HEK293T (cell line): ENCODE measurements around the gene CYP2A6.
A peak's percentile ranks its signal among the peaks of the same experiment; 100 is the strongest.

Experiments
- CTCF ChIA-PET: fragments of 350-600 bp; formaldehyde crosslinking; extraction: SDS; loops from one replicate; lab custom pipeline; 2021; ENCODE audit warnings: antibody characterized with exemption, inconsistent platforms; lab: Yijun Ruan, JAX
- POLR2A ChIA-PET: fragments of 350-600 bp; formaldehyde crosslinking; extraction: SDS; loops from one replicate; lab custom pipeline; 2020; ENCODE audit warnings: antibody characterized with exemption, inconsistent platforms; lab: Yijun Ruan, JAX
- DNase-seq: peaks from one replicate; pipeline ENCODE4 v3.0.0; 2012; ENCODE audit warnings: mixed read lengths; ENCODE audit errors: extremely low spot score
- ARNT ChIP-seq: fragments of 450-650 bp; IDR thresholded peaks from 2 replicates; pipeline ENCODE4 v1.6.1; 2017; ENCODE audit warnings: mild to moderate bottlenecking
- BHLHE40 ChIP-seq: fragments of 450-650 bp; IDR thresholded peaks from 2 replicates; pipeline ENCODE4 v1.6.1; 2016; ENCODE audit warnings: mild to moderate bottlenecking, moderate library complexity, borderline replicate concordance
- CTBP1 ChIP-seq: fragments of 450-650 bp; IDR thresholded peaks from 2 replicates; pipeline ENCODE4 v1.6.1; 2016; ENCODE audit warnings: borderline replicate concordance
- ELF4 ChIP-seq: fragments of 450-650 bp; IDR thresholded peaks from 2 replicates; pipeline ENCODE4 v1.6.1; 2017; ENCODE audit warnings: antibody characterized with exemption
- FOXA1 ChIP-seq: fragments of 450-650 bp; IDR thresholded peaks from 2 replicates; pipeline ENCODE4 v1.6.1; 2016; ENCODE audit warnings: mild to moderate bottlenecking
- FOXK2 ChIP-seq: fragments of 450-650 bp; IDR thresholded peaks from 2 replicates; pipeline ENCODE4 v1.6.1; 2016; ENCODE audit warnings: mild to moderate bottlenecking
- FOXM1 ChIP-seq: fragments of 450-650 bp; IDR thresholded peaks from 2 replicates; pipeline ENCODE4 v1.6.1; 2017; ENCODE audit warnings: mild to moderate bottlenecking, borderline replicate concordance
- HDGF ChIP-seq: fragments of 450-650 bp; IDR thresholded peaks from 2 replicates; pipeline ENCODE4 v1.6.1; 2017; ENCODE audit warnings: antibody characterized with exemption, borderline replicate concordance
- L3MBTL2 ChIP-seq: fragments of 450-650 bp; conservative IDR thresholded peaks from 2 replicates; pipeline ENCODE4 v1.6.1; 2016; ENCODE audit warnings: mild to moderate bottlenecking
- LEF1 ChIP-seq: fragments of 450-650 bp; IDR thresholded peaks from 2 replicates; pipeline ENCODE4 v1.6.1; 2017; ENCODE audit warnings: mild to moderate bottlenecking, borderline replicate concordance
- NFRKB ChIP-seq: fragments of 450-650 bp; IDR thresholded peaks from 2 replicates; pipeline ENCODE4 v1.6.1; 2016; ENCODE audit warnings: mild to moderate bottlenecking, moderate library complexity
- PKNOX1 ChIP-seq: fragments of 450-650 bp; IDR thresholded peaks from 2 replicates; pipeline ENCODE4 v1.6.1; 2016
- SP1 ChIP-seq: fragments of 450-650 bp; IDR thresholded peaks from 2 replicates; pipeline ENCODE4 v1.6.1; 2017
- SUZ12 ChIP-seq: fragments of 450-650 bp; IDR thresholded peaks from 2 replicates; pipeline ENCODE4 v1.6.1; 2016; ENCODE audit warnings: mild to moderate bottlenecking
- TARDBP ChIP-seq: fragments of 450-650 bp; IDR thresholded peaks from 2 replicates; pipeline ENCODE4 v1.6.1; 2016
- ZNF384 ChIP-seq: fragments of 450-650 bp; IDR thresholded peaks from 2 replicates; pipeline ENCODE4 v1.6.1; 2016

The CYP2A6 gene

GRCh38 chr19:40800997-40801377 lies 49.3 kb downstream of the CYP2A6 start:
- no peak for DNase-seq
- ChIA-PET POLR2A (interaction anchor here (5.2 kb wide), 1 partner anchor 51 kb away, joined by 32 read pairs; the partner anchor contains the start of genes ACTMAP and SNRPA), CTCF (interaction anchor here (0.6 kb wide), 1 partner anchor 325 kb away, joined by 5 read pairs; no protein-coding TSS in a partner anchor)
- TF ChIP-seq PKNOX1 (no peak), ZNF384 (no peak), ARNT (no peak), L3MBTL2 (no peak), SUZ12 (no peak), SP1 (no peak), TARDBP (no peak), BHLHE40 (no peak), FOXK2 (no peak), CTBP1 (no peak), NFRKB (no peak), ELF4 (no peak), HDGF (no peak), LEF1 (no peak)

- TF ChIP-seq L3MBTL2 (no peak), SP1 (no peak), ARNT (no peak), SUZ12 (no peak), FOXK2 (no peak), TARDBP (no peak), ZNF384 (no peak)
- ChIA-PET POLR2A (interaction anchor here (5.2 kb wide), 1 partner anchor 51 kb away, joined by 32 read pairs; the partner anchor contains the start of genes ACTMAP and SNRPA), CTCF (no interaction called here)
- DNase-seq = no peak
Measured at GRCh38 chr19:40800339-40800996, 49.8 kb downstream of the CYP2A6 start.

- TF ChIP-seq FOXM1 = no peak
- no peak for TF ChIP-seq FOXK2
- POLR2A ChIA-PET = interaction anchor here (4.1 to 5.2 kb wide), 2 partner anchors 22 to 50 kb away, joined by 25 to 32 read pairs; partner anchors contain the start of genes ACTMAP, RAB4B and SNRPA
- CTCF ChIA-PET = no interaction called here
- peak; percentile 33 for DNase-seq
Measured at GRCh38 chr19:40799558-40800338, 50.5 kb downstream of the CYP2A6 start.

- DNase-seq = peak; percentile 98
- ChIA-PET CTCF (interaction anchor here (0.6 to 1.8 kb wide), 5 partner anchors 8 to 191 kb away, joined by 3 to 17 read pairs (median 3); partner anchors contain the start of gene RAB4B), POLR2A (interaction anchor here (0.6 to 5.2 kb wide), 8 partner anchors 8 to 153 kb away, joined by 3 to 32 read pairs (median 4); partner anchors contain the start of genes ACTMAP, NUMBL, RAB4B and SNRPA)
- TF ChIP-seq FOXA1 (no peak), PKNOX1 (peak; percentile 95), HDGF (peak; percentile 74; the same call in 1 of the 2 replicates)
Measured at GRCh38 chr19:40798683-40799557, 51.3 kb downstream of the CYP2A6 start, which contains the start of gene EGLN2. TSS of gene EGLN2 (plus strand) at chr19:40799191. CDS start at chr19:40800573, 1,382 bp downstream.

- TF ChIP-seq ARNT (no peak), L3MBTL2 (peak; percentile 70), ELF4 (no peak), HDGF (0 out of 2 replicates have a peak, but pooled peaks have one; percentile 82), ZNF384 (no peak)
- POLR2A ChIA-PET = interaction anchor here (0.8 to 5.2 kb wide), 7 partner anchors 9 to 152 kb away, joined by 3 to 32 read pairs (median 5); partner anchors contain the start of genes ACTMAP, RAB4B and SNRPA
- peak; percentile 70 for DNase-seq
- CTCF ChIA-PET = interaction anchor here (0.6 to 1.8 kb wide), 5 partner anchors 8 to 190 kb away, joined by 3 to 17 read pairs (median 3); partner anchors contain the start of gene RAB4B
Measured at GRCh38 chr19:40797963-40798682, 52.1 kb downstream of the CYP2A6 start.
